Thyroid gland (tissue), 4 donors: ENCODE data around the gene C1orf146. TPM values are rescaled to one million over a fixed set of nuclear protein-coding genes. Genes with fewer than 3 reads are reported as not detected.
"Not testable (repeated sequence)": the region's sequence is repeated elsewhere in the genome, so short reads cannot be mapped to it uniquely, and the experiment has no call there.

ENCODE experiments used
- DNase-seq, 2 donors: peaks; one replicate each; pipeline ENCODE4 v3.0.0-alpha.2; 2019
- H3K27ac ChIP-seq, 3 donors: fragments of 200-600 bp; sonication (generic); 1 replicate in 2 of 3; 2 replicates in 1 of 3; pipeline ENCODE4 v1.5.1; 2016 to 2019; ENCODE audit warnings: mild to moderate bottlenecking in 1 of 3, moderate library complexity in 1 of 3
- H3K27me3 ChIP-seq: fragments of 200-600 bp; sonication (generic); one replicate; pipeline ENCODE4 v1.5.1; 2019
- H3K36me3 ChIP-seq, 2 donors: fragments of 200-600 bp; sonication (generic); one replicate each; pipeline ENCODE4 v1.5.1; 2016 to 2019
- H3K4me1 ChIP-seq, 2 donors: fragments of 200-600 bp; sonication (generic); one replicate each; pipeline ENCODE4 v1.5.1; 2017 to 2019
- H3K4me3 ChIP-seq, 3 donors: fragments of 200-600 bp; sonication (generic); replicated peaks in 1 of 3; 1 replicate in 2 of 3; 2 replicates in 1 of 3; pipeline ENCODE4 v1.5.1; 2016; ENCODE audit warnings: mild to moderate bottlenecking in 1 of 3
- H3K9me3 ChIP-seq: fragments of 200-600 bp; sonication (generic); one replicate; pipeline ENCODE4 v1.5.1; 2017
- CTCF ChIP-seq, 6 experiments: fragments of 200-600 bp in 3 of 6; fragments of 450-650 bp in 3 of 6; sonication (generic) in 3 of 6; IDR thresholded peaks; one replicate each; pipeline ENCODE4 v1.5.1; 2016 to 2019; ENCODE audit warnings: antibody characterized with exemption in 6 of 6, mild to moderate bottlenecking in 2 of 6, inconsistent platforms in 1 of 6, moderate library complexity in 1 of 6
- POLR2A ChIP-seq, 2 donors: fragments of 450-650 bp; IDR thresholded peaks; one replicate each; pipeline ENCODE4 v1.6.1; 2017; ENCODE audit warnings: antibody characterized with exemption in 2 of 2, mild to moderate bottlenecking in 2 of 2, moderate library complexity in 1 of 2
- whole genome bisulfite sequencing, 2 donors: methylation state at CpG; one replicate each; pipeline ENCODE4 v1.1.5; 2017; 5-methylcytosine and 5-hydroxymethylcytosine counted together
- intact Hi-C: fragments of 100-400 bp; cut with DNase I; formaldehyde crosslinking; loops from one replicate; pipeline ENCODE4 v1.15.1; 2023
- total RNA-seq, 4 donors: library from RNA; depleted of rRNA; stranded (reverse); fragments of >200 nt; gene quantifications; one replicate each; pipeline ENCODE4 v1.2.3, GENCODE V29; 2016

Gene C1orf146
- total RNA-seq, 4 donors from 2014 or later: not detected

GRCh38 chr1:92228401-92228800 is 10.7 kb downstream of the C1orf146 start:
- DNase-seq: no peak
- TF ChIP-seq CTCF (IDR thresholded peaks at IDR 0.05) (no peak), POLR2A (IDR thresholded peaks at IDR 0.05) (no peak)
- intact Hi-C loops: no loop called here
- no peak overlapping the region for H3K27ac ChIP-seq
- no peaks in the 10 kb centered on the region for H3K9me3 ChIP-seq
- no peaks in the 10 kb centered on the region for H3K36me3 ChIP-seq
- WGBS, 2 donors: 85 to 86% methylated on average over 3 of the region's 3 CpGs
- no peak overlapping the region for H3K4me3 ChIP-seq
- no peaks in the 10 kb centered on the region for H3K27me3 ChIP-seq
- no peaks in the 10 kb centered on the region for H3K4me1 ChIP-seq

GRCh38 chr1:92230736-92231135 is 13.0 kb downstream of the C1orf146 start:
- H3K9me3 ChIP-seq: no peaks in the 10 kb centered on the region
- no peak overlapping the region for H3K4me3 ChIP-seq

GRCh38 chr1:92240034-92240433 is 22.3 kb downstream of the C1orf146 start:
- intact Hi-C loops: no loop called here
- Histone ChIP-seq H3K27ac (no peak overlapping the region), H3K27me3 (no peaks in the 10 kb centered on the region), H3K4me1 (no peaks in the 10 kb centered on the region), H3K4me3 (no peak overlapping the region), H3K36me3 (no peaks in the 10 kb centered on the region), H3K9me3 (no peaks in the 10 kb centered on the region)
- no peak for TF ChIP-seq CTCF (IDR thresholded peaks at IDR 0.05)
- TF ChIP-seq POLR2A (IDR thresholded peaks at IDR 0.05): no peak
- no peak for DNase-seq
- WGBS, 2 donors: 76 to 89% methylated on average over 2 of the region's 2 CpGs

More at GRCh38 chr1:92230736-92231135, 13.0 kb downstream of the C1orf146 start:
- Histone ChIP-seq H3K36me3 (no peaks in the 10 kb centered on the region), H3K27ac (no peak overlapping the region), H3K4me1 (no peaks in the 10 kb centered on the region), H3K27me3 (no peaks in the 10 kb centered on the region)
- no peak for DNase-seq
- 82 to 95% methylated on average over 1 of the region's 1 CpG for WGBS, 2 donors
- intact Hi-C loops: no loop called here
- TF ChIP-seq CTCF (IDR thresholded peaks at IDR 0.05): no peak
- TF ChIP-seq POLR2A (IDR thresholded peaks at IDR 0.05): no peak

- Histone ChIP-seq H3K4me3 (no peak overlapping the region), H3K9me3 (no peaks in the 10 kb centered on the region), H3K27me3 (no peaks in the 10 kb centered on the region), H3K36me3 (peaks cover 0 to 14% of the 10 kb centered on the region in 2 donors), H3K27ac (no peak overlapping the region), H3K4me1 (no peaks in the 10 kb centered on the region)
- intact Hi-C loops: no loop called here
- TF ChIP-seq CTCF (IDR thresholded peaks at IDR 0.05) (no peak), POLR2A (IDR thresholded peaks at IDR 0.05) (no peak)
- no peak for DNase-seq
- WGBS, 2 donors: 90 to 98% methylated on average over 1 of the region's 1 CpG
Observed at GRCh38 chr1:92244376-92244775, 26.7 kb downstream of the C1orf146 start.

- WGBS, 2 donors: 63 to 64% methylated on average over 3 of the region's 3 CpGs
- intact Hi-C loops: not testable (repeated sequence)
Observed at GRCh38 chr1:92254714-92255113, 37.0 kb downstream of the C1orf146 start.

GRCh38 chr1:92259350-92259749 is 41.6 kb downstream of the C1orf146 start:
- no peak for TF ChIP-seq POLR2A (IDR thresholded peaks at IDR 0.05)
- Histone ChIP-seq H3K9me3 (no peaks in the 10 kb centered on the region), H3K27ac (no peak overlapping the region), H3K36me3 (peaks cover 2 to 10% of the 10 kb centered on the region in 2 donors), H3K4me1 (no peaks in the 10 kb centered on the region), H3K27me3 (no peaks in the 10 kb centered on the region), H3K4me3 (no peak overlapping the region)
- intact Hi-C loops: no loop called here
- no peak for DNase-seq
- WGBS, 2 donors: 90 to 94% methylated on average over 1 of the region's 1 CpG

More at GRCh38 chr1:92254714-92255113, 37.0 kb downstream of the C1orf146 start:
- H3K36me3 ChIP-seq: peaks cover 9 to 14% of the 10 kb centered on the region in 2 donors
- H3K4me1 ChIP-seq, H3K27me3 ChIP-seq, H3K9me3 ChIP-seq, H3K4me3 ChIP-seq, DNase-seq, H3K27ac ChIP-seq: not testable (repeated sequence)
